ENCODE measurements around the gene TP53BP2. TPM values are rescaled to one million over a fixed set of nuclear protein-coding genes. Genes with fewer than 3 reads are reported as not detected.
"Not testable (repeated sequence)": the region's sequence is repeated elsewhere in the genome, so short reads cannot be mapped to it uniquely, and the experiment has no call there.

Gene TP53BP2
- polyA plus RNA-seq, 1 experiment, result 18.6 TPM

- Histone ChIP-seq H3K4me3 (ENCODE audit: low read depth, low read length) (no peak overlapping the region), H3K36me3 (ENCODE audit: control insufficient read depth, insufficient read depth, low read length) (peaks cover 2% of the 10 kb centered on the region; the same call in 1 of the 2 replicates), H3K27me3 (ENCODE audit: control insufficient read depth, insufficient read depth, low read length) (no peaks in the 10 kb centered on the region)
- POLR2A ChIA-PET, result no interaction called here
- no peak for DNase-seq (ENCODE audit: low read depth)
- CTCF ChIA-PET, result interaction anchor here (0.9 kb wide), 1 partner anchor 12 kb away, joined by 3 read pairs; no protein-coding TSS in a partner anchor
- no peak for TF ChIP-seq CTCF (IDR thresholded peaks at IDR 0.05; ENCODE audit: insufficient read depth, low read depth, low read length)
Measured at GRCh38 chr1:223815865-223816264, 29.9 kb downstream of the TP53BP2 start.

GRCh38 chr1:223815020-223815853 is 30.5 kb downstream of the TP53BP2 start:
- CTCF ChIA-PET, result interaction anchor here (0.9 kb wide), 1 partner anchor 11 kb away, joined by 3 read pairs; no protein-coding TSS in a partner anchor
- no peaks in the 10 kb centered on the region for H3K27me3 ChIP-seq (ENCODE audit: control insufficient read depth, insufficient read depth, low read length)

GRCh38 chr1:223813645-223814044 is 32.1 kb downstream of the TP53BP2 start:
- H3K27me3 ChIP-seq (ENCODE audit: control insufficient read depth, insufficient read depth, low read length), result no peaks in the 10 kb centered on the region
- TF ChIP-seq CTCF (IDR thresholded peaks at IDR 0.05; ENCODE audit: insufficient read depth, low read depth, low read length), result no peak
- POLR2A ChIA-PET, result no interaction called here
- CTCF ChIA-PET, result interaction anchor here (1.3 kb wide), 1 partner anchor 27 kb away, joined by 3 read pairs; no protein-coding TSS in a partner anchor
- H3K4me3 ChIP-seq (ENCODE audit: low read depth, low read length), result no peak overlapping the region
- DNase-seq (ENCODE audit: low read depth), result no peak
- peaks cover 2% of the 10 kb centered on the region for H3K36me3 ChIP-seq (ENCODE audit: control insufficient read depth, insufficient read depth, low read length)

More at GRCh38 chr1:223815020-223815853, 30.5 kb downstream of the TP53BP2 start:
- Histone ChIP-seq H3K36me3 (ENCODE audit: control insufficient read depth, insufficient read depth, low read length) (peaks cover 2% of the 10 kb centered on the region; the same call in 1 of the 2 replicates), H3K4me3 (ENCODE audit: low read depth, low read length) (no peak overlapping the region)
- TF ChIP-seq CTCF (IDR thresholded peaks at IDR 0.05; ENCODE audit: insufficient read depth, low read depth, low read length), result no peak
- POLR2A ChIA-PET, result no interaction called here
- DNase-seq (ENCODE audit: low read depth), result no peak

- Histone ChIP-seq H3K36me3 (ENCODE audit: control insufficient read depth, insufficient read depth, low read length) (peaks cover 2% of the 10 kb centered on the region), H3K4me3 (ENCODE audit: low read depth, low read length) (no peak overlapping the region), H3K27me3 (ENCODE audit: control insufficient read depth, insufficient read depth, low read length) (no peaks in the 10 kb centered on the region)
- POLR2A ChIA-PET, result no interaction called here
- TF ChIP-seq CTCF (IDR thresholded peaks at IDR 0.05; ENCODE audit: insufficient read depth, low read depth, low read length), result peak; percentile 43; the same call in 1 of the 2 replicates
- DNase-seq (ENCODE audit: low read depth), result no peak
- CTCF ChIA-PET, result interaction anchor here (0.6 to 1.8 kb wide), 12 partner anchors 8 to 1112 kb away, joined by 3 to 9 read pairs (median 4); no protein-coding TSS in a partner anchor
Measured at GRCh38 chr1:223811634-223812101, 34.1 kb downstream of the TP53BP2 start.

GRCh38 chr1:223810586-223810985 is 35.2 kb downstream of the TP53BP2 start:
- ChIA-PET CTCF (interaction anchor here (1.3 to 1.7 kb wide), 3 partner anchors 8 to 296 kb away, joined by 4 to 9 read pairs (median 4); no protein-coding TSS in a partner anchor), POLR2A (no interaction called here)
- DNase-seq (ENCODE audit: low read depth), result no peak
- Histone ChIP-seq H3K4me3 (ENCODE audit: low read depth, low read length) (no peak overlapping the region), H3K36me3 (ENCODE audit: control insufficient read depth, insufficient read depth, low read length) (peaks cover 3% of the 10 kb centered on the region), H3K27me3 (ENCODE audit: control insufficient read depth, insufficient read depth, low read length) (no peaks in the 10 kb centered on the region)
- TF ChIP-seq CTCF (IDR thresholded peaks at IDR 0.05; ENCODE audit: insufficient read depth, low read depth, low read length), result no peak

- POLR2A ChIA-PET; H3K36me3 ChIP-seq (ENCODE audit: control insufficient read depth, insufficient read depth, low read length); H3K4me3 ChIP-seq (ENCODE audit: low read depth, low read length); H3K27me3 ChIP-seq (ENCODE audit: control insufficient read depth, insufficient read depth, low read length); CTCF ChIA-PET; DNase-seq (ENCODE audit: low read depth): not testable (repeated sequence)
Measured at GRCh38 chr1:223809905-223810304, 35.8 kb downstream of the TP53BP2 start.
